DND-41 (cell line): ENCODE data around the gene SLC2A4RG.

ENCODE experiments used
- ATAC-seq: fragments of 200-7000 bp; cut with Tn5 transposase; 3 replicates; pipeline ENCODE4 v1.9.1; 2021; ENCODE audit warnings: low read depth; ENCODE audit not compliant: insufficient read depth
- DNase-seq: peaks from one replicate; pipeline ENCODE4 v3.0.0-alpha.2; 2020
- H2AFZ ChIP-seq: 2 replicates; pipeline ENCODE4 v1.6.0; 2012; ENCODE audit warnings: low read depth, low read length
- H3K27ac ChIP-seq: 2 replicates; pipeline ENCODE4 v1.5.1; 2012; ENCODE audit warnings: low read length, inconsistent platforms
- H3K27me3 ChIP-seq: fragments of 200-600 bp; sonication (generic); 2 replicates; pipeline ENCODE4 v1.6.0; 2012; ENCODE audit warnings: low read length, mild to moderate bottlenecking, inconsistent platforms; ENCODE audit not compliant: insufficient read depth, poor library complexity
- H3K36me3 ChIP-seq: 2 replicates; pipeline ENCODE4 v1.5.1; 2012; ENCODE audit warnings: low read length, inconsistent platforms; ENCODE audit not compliant: insufficient read depth
- H3K4me1 ChIP-seq: 2 replicates; pipeline ENCODE4 v1.5.1; 2012; ENCODE audit warnings: mild to moderate bottlenecking, low read length; ENCODE audit not compliant: insufficient read depth
- H3K4me2 ChIP-seq: 2 replicates; pipeline ENCODE4 v1.6.0; 2012; ENCODE audit warnings: mild to moderate bottlenecking, moderate library complexity, low read length, inconsistent platforms; ENCODE audit not compliant: insufficient read depth
- H3K4me3 ChIP-seq, 2 experiments: fragments of 200-600 bp in 1 of 2; shearing (Covaris generic) in 1 of 2; 2 replicates each; pipeline ENCODE4 v1.5.1; 2012 to 2016; ENCODE audit warnings: inconsistent platforms in 2 of 2, low read length in 2 of 2, mild to moderate bottlenecking in 2 of 2, low read depth in 1 of 2, moderate library complexity in 1 of 2
- H3K79me2 ChIP-seq: 2 replicates; pipeline ENCODE4 v1.6.0; 2012; ENCODE audit warnings: low read length, inconsistent platforms; ENCODE audit not compliant: insufficient read depth
- H3K9ac ChIP-seq: 2 replicates; pipeline ENCODE4 v1.6.0; 2012; ENCODE audit warnings: low read depth, mild to moderate bottlenecking, inconsistent platforms, low read length, moderate library complexity
- H3K9me3 ChIP-seq: 2 replicates; pipeline ENCODE4 v1.5.1; 2012; ENCODE audit warnings: low read length, moderate library complexity, mild to moderate bottlenecking, inconsistent platforms; ENCODE audit not compliant: insufficient read depth, severe bottlenecking
- H4K20me1 ChIP-seq: 2 replicates; pipeline ENCODE4 v1.6.0; 2012; ENCODE audit warnings: low read length; ENCODE audit not compliant: insufficient read depth
- CTCF ChIP-seq: IDR thresholded peaks from 2 replicates; pipeline ENCODE4 v1.5.1; 2012; ENCODE audit warnings: borderline replicate concordance, low read length, moderate library complexity, mild to moderate bottlenecking; ENCODE audit not compliant: poor library complexity, severe bottlenecking; ENCODE audit errors: extremely low read depth
- EZH2 ChIP-seq: IDR thresholded peaks from 3 replicates; pipeline ENCODE4 v1.6.1; 2012; ENCODE audit warnings: borderline replicate concordance, low read depth, mild to moderate bottlenecking, moderate library complexity, low read length, inconsistent platforms; ENCODE audit not compliant: severe bottlenecking

SLC2A4RG gene

GRCh38 chr20:63735859-63736718 is 3.5 kb upstream of the SLC2A4RG start, which contains the start of gene LIME1:
LIME1 (plus strand) TSS chr20:63736664; CDS start chr20:63737550, 886 bp downstream.
- Histone ChIP-seq H3K9me3 (no peaks in the 10 kb centered on the region), H3K4me3 (no peak within 1 kb of the TSS), H3K9ac (no peak within 1 kb of the TSS), H3K79me2 (peaks cover 34% of the 10 kb centered on the region), H3K36me3 (peaks cover 78% of the 10 kb centered on the region), H3K4me1 (peaks cover 19% of the 10 kb centered on the region), H4K20me1 (peaks cover 59% of the 10 kb centered on the region), H3K27me3 (no peaks in the 10 kb centered on the region), H3K4me2 (no peak within 1 kb of the TSS), H2AFZ (no peak within 1 kb of the TSS), H3K27ac (no peak within 1 kb of the TSS)
- no peak for TF ChIP-seq CTCF
- TF ChIP-seq EZH2: no peak
- peak; percentile 76 for DNase-seq
- ATAC-seq: peak; percentile 55

GRCh38 chr20:63736893-63737694 is 2.5 kb upstream of the SLC2A4RG start:
- ATAC-seq: no peak
- Histone ChIP-seq H3K36me3 (peaks cover 78% of the 10 kb centered on the region), H3K27me3 (no peaks in the 10 kb centered on the region), H3K4me2 (no peak overlapping the region), H2AFZ (no peak overlapping the region), H3K9me3 (no peaks in the 10 kb centered on the region), H3K27ac (no peak overlapping the region), H3K4me3 (no peak overlapping the region), H3K9ac (no peak overlapping the region), H4K20me1 (peaks cover 61% of the 10 kb centered on the region), H3K79me2 (peaks cover 24% of the 10 kb centered on the region), H3K4me1 (peaks cover 22% of the 10 kb centered on the region)
- peak; percentile 41 for DNase-seq
- TF ChIP-seq EZH2 (no peak), CTCF (no peak)

GRCh38 chr20:63737695-63737944 is 2.0 kb upstream of the SLC2A4RG start:
- Histone ChIP-seq H4K20me1 (peaks cover 56% of the 10 kb centered on the region), H3K9me3 (no peaks in the 10 kb centered on the region), H3K9ac (no peak overlapping the region), H3K36me3 (peaks cover 79% of the 10 kb centered on the region), H2AFZ (no peak overlapping the region), H3K4me2 (no peak overlapping the region), H3K4me1 (peaks cover 22% of the 10 kb centered on the region), H3K79me2 (peaks cover 20% of the 10 kb centered on the region), H3K4me3 (no peak overlapping the region), H3K27ac (no peak overlapping the region), H3K27me3 (no peaks in the 10 kb centered on the region)
- TF ChIP-seq CTCF (no peak), EZH2 (no peak)
- DNase-seq (no peak), ATAC-seq (no peak)
